GM23338 (cell line): Measurements from ENCODE around the gene VTCN1. TPM values are rescaled to one million over a fixed set of nuclear protein-coding genes. Genes with fewer than 3 reads are reported as not detected.

Source experiments
- ATAC-seq: fragments of 200-7000 bp; cut with Tn5 transposase; 3 replicates; pipeline ENCODE4 v1.9.1; 2020
- DNase-seq: peaks from one replicate; pipeline ENCODE4 v3.0.0-alpha.2; 2015; ENCODE audit warnings: low spot score
- H2AFZ ChIP-seq: fragments of 200-600 bp; sonication (generic); 2 replicates; pipeline ENCODE4 v1.8.0; 2016; ENCODE audit warnings: antibody characterized with exemption, mild to moderate bottlenecking, moderate library complexity
- H3F3A ChIP-seq: fragments of 200-600 bp; sonication (generic); replicated peaks from 2 replicates; pipeline ENCODE4 v1.8.0; 2017; ENCODE audit warnings: antibody characterized with exemption, mixed run types, low read depth
- H3K27ac ChIP-seq: fragments of 200-600 bp; sonication (generic); 2 replicates; pipeline ENCODE4 v1.6.1; 2016; ENCODE audit warnings: low read depth
- H3K27me3 ChIP-seq: fragments of 200-600 bp; sonication (generic); 2 replicates; pipeline ENCODE4 v1.8.0; 2016; ENCODE audit warnings: mild to moderate bottlenecking, mixed run types, moderate library complexity; ENCODE audit not compliant: insufficient read depth
- H3K36me3 ChIP-seq: fragments of 200-600 bp; sonication (generic); 2 replicates; pipeline ENCODE4 v1.8.0; 2016; ENCODE audit warnings: mild to moderate bottlenecking; ENCODE audit not compliant: insufficient read depth
- H3K4me1 ChIP-seq: fragments of 200-600 bp; sonication (generic); 2 replicates; pipeline ENCODE4 v1.8.0; 2016; ENCODE audit warnings: mild to moderate bottlenecking, moderate library complexity; ENCODE audit not compliant: insufficient read depth
- H3K4me2 ChIP-seq: fragments of 200-600 bp; sonication (generic); 2 replicates; pipeline ENCODE4 v1.7.1; 2017; ENCODE audit warnings: mixed run types
- H3K4me3 ChIP-seq: fragments of 200-600 bp; sonication (generic); 2 replicates; pipeline ENCODE4 v1.6.1; 2016; ENCODE audit warnings: mixed run types
- H3K79me2 ChIP-seq: fragments of 200-600 bp; sonication (generic); replicated peaks from 2 replicates; pipeline ENCODE4 v1.8.0; 2017; ENCODE audit warnings: mild to moderate bottlenecking; ENCODE audit not compliant: insufficient read depth
- H3K9me2 ChIP-seq: fragments of 200-600 bp; sonication (generic); 2 replicates; pipeline ENCODE4 v1.8.0; 2017; ENCODE audit not compliant: insufficient read depth
- H4K20me1 ChIP-seq: fragments of 200-600 bp; sonication (generic); replicated peaks from 2 replicates; pipeline ENCODE4 v1.8.0; 2017; ENCODE audit warnings: mild to moderate bottlenecking; ENCODE audit not compliant: insufficient read depth
- H3K27ac Mint-ChIP-seq: 2 replicates; pipeline ENCODE4 v1.8.0; 2020; ENCODE audit warnings: inconsistent platforms, mild to moderate bottlenecking, moderate library complexity, mixed read lengths
- H3K27me3 Mint-ChIP-seq: 3 replicates; pipeline ENCODE4 v1.8.0; 2022; ENCODE audit warnings: low read depth, mild to moderate bottlenecking, moderate library complexity, mixed read lengths, inconsistent platforms; ENCODE audit not compliant: insufficient read depth, poor library complexity
- H3K36me3 Mint-ChIP-seq: 3 replicates; pipeline ENCODE4 v1.8.0; 2021; ENCODE audit warnings: low read depth, mild to moderate bottlenecking, inconsistent platforms, moderate library complexity, mixed read lengths
- H3K4me1 Mint-ChIP-seq: 3 replicates; pipeline ENCODE4 v1.8.0; 2020; ENCODE audit warnings: mild to moderate bottlenecking, inconsistent platforms, mixed read lengths
- H3K4me3 Mint-ChIP-seq: 3 replicates; pipeline ENCODE4 v1.8.0; 2021; ENCODE audit warnings: moderate library complexity, mild to moderate bottlenecking, inconsistent platforms, mixed read lengths
- H3K9me3 Mint-ChIP-seq: 3 replicates; pipeline ENCODE4 v1.8.0; 2020; ENCODE audit warnings: moderate library complexity, mild to moderate bottlenecking, inconsistent platforms, mixed read lengths
- CREB1 ChIP-seq: fragments of 250-450 bp; sonication (Bioruptor Pico); IDR thresholded peaks from 2 replicates; pipeline ENCODE4 v1.5.0; 2020; ENCODE audit warnings: low read depth, mild to moderate bottlenecking, moderate library complexity
- EZH2 ChIP-seq: fragments of 200-600 bp; sonication (generic); IDR thresholded peaks from one replicate; pipeline ENCODE4 v1.8.0; 2017; ENCODE audit warnings: antibody characterized with exemption, mild to moderate bottlenecking, low read depth; ENCODE audit not compliant: unreplicated experiment
- NANOG ChIP-seq: IDR thresholded peaks from 2 replicates; pipeline ENCODE4 v1.6.1; 2016; ENCODE audit warnings: antibody characterized with exemption, borderline replicate concordance
- POLR2AphosphoS5 ChIP-seq: IDR thresholded peaks from 2 replicates; pipeline ENCODE4 v1.6.1; 2016; ENCODE audit warnings: antibody characterized with exemption, low read depth
- ZNF114 ChIP-seq: fragments of 250-450 bp; sonication (Bioruptor Pico); IDR thresholded peaks from 2 replicates; pipeline ENCODE4 v1.5.0; 2020; ENCODE audit warnings: mild to moderate bottlenecking, moderate library complexity
- ZNF331 ChIP-seq: fragments of 250-450 bp; sonication (Bioruptor Pico); IDR thresholded peaks from 2 replicates; pipeline ENCODE4 v1.5.0; 2020; ENCODE audit warnings: low read depth, mild to moderate bottlenecking, moderate library complexity
- polyA plus RNA-seq: library from polyadenylated mRNA; unstranded; fragments of >200 nt; fragmentation: Nextera tagmentation; extraction: Ambion mirVana; gene quantifications from 2 replicates; pipeline ENCODE4 v1.2.1, GENCODE V29; 2016
- total RNA-seq: library from RNA; depleted of rRNA; stranded (reverse); fragments of >200 nt; shearing (Covaris generic); gene quantifications from 2 replicates; pipeline ENCODE4 v1.2.3, GENCODE V29; 2014
- TF ChIP-seq, protein P1 (sequence below): fragments of 250-450 bp; sonication (Bioruptor Pico); IDR thresholded peaks from 2 replicates; pipeline ENCODE4 v1.5.0; 2020; ENCODE audit warnings: mild to moderate bottlenecking, moderate library complexity
- TF ChIP-seq, protein P2 (sequence below): IDR thresholded peaks from 2 replicates; pipeline ENCODE4 v1.6.1; 2016; ENCODE audit warnings: antibody characterized with exemption

The VTCN1 gene
- total and polyA plus RNA-seq, 2 experiments from 2014 or later, result not detected

DNA sequence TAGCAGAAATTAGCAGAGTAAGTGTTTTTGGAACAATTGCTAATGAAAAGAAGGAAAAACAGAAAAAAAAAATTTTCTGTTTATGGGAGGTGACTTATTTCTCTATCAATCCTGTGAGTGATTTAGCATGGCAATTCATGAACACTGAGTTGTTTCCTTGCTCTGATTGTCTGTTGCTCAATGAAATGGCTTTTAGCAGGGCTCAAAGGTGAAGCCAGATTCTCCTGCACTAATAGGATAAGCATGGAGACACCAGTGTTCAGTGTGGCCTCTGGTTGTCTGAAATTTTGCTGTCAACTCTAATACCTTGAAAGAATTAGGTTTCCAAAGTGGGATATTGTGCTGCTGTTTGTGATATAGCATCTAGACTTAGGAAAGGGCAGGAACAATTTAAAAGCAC lies 105.0 kb downstream of the VTCN1 start (continued):
- TF ChIP-seq, protein P1, sequence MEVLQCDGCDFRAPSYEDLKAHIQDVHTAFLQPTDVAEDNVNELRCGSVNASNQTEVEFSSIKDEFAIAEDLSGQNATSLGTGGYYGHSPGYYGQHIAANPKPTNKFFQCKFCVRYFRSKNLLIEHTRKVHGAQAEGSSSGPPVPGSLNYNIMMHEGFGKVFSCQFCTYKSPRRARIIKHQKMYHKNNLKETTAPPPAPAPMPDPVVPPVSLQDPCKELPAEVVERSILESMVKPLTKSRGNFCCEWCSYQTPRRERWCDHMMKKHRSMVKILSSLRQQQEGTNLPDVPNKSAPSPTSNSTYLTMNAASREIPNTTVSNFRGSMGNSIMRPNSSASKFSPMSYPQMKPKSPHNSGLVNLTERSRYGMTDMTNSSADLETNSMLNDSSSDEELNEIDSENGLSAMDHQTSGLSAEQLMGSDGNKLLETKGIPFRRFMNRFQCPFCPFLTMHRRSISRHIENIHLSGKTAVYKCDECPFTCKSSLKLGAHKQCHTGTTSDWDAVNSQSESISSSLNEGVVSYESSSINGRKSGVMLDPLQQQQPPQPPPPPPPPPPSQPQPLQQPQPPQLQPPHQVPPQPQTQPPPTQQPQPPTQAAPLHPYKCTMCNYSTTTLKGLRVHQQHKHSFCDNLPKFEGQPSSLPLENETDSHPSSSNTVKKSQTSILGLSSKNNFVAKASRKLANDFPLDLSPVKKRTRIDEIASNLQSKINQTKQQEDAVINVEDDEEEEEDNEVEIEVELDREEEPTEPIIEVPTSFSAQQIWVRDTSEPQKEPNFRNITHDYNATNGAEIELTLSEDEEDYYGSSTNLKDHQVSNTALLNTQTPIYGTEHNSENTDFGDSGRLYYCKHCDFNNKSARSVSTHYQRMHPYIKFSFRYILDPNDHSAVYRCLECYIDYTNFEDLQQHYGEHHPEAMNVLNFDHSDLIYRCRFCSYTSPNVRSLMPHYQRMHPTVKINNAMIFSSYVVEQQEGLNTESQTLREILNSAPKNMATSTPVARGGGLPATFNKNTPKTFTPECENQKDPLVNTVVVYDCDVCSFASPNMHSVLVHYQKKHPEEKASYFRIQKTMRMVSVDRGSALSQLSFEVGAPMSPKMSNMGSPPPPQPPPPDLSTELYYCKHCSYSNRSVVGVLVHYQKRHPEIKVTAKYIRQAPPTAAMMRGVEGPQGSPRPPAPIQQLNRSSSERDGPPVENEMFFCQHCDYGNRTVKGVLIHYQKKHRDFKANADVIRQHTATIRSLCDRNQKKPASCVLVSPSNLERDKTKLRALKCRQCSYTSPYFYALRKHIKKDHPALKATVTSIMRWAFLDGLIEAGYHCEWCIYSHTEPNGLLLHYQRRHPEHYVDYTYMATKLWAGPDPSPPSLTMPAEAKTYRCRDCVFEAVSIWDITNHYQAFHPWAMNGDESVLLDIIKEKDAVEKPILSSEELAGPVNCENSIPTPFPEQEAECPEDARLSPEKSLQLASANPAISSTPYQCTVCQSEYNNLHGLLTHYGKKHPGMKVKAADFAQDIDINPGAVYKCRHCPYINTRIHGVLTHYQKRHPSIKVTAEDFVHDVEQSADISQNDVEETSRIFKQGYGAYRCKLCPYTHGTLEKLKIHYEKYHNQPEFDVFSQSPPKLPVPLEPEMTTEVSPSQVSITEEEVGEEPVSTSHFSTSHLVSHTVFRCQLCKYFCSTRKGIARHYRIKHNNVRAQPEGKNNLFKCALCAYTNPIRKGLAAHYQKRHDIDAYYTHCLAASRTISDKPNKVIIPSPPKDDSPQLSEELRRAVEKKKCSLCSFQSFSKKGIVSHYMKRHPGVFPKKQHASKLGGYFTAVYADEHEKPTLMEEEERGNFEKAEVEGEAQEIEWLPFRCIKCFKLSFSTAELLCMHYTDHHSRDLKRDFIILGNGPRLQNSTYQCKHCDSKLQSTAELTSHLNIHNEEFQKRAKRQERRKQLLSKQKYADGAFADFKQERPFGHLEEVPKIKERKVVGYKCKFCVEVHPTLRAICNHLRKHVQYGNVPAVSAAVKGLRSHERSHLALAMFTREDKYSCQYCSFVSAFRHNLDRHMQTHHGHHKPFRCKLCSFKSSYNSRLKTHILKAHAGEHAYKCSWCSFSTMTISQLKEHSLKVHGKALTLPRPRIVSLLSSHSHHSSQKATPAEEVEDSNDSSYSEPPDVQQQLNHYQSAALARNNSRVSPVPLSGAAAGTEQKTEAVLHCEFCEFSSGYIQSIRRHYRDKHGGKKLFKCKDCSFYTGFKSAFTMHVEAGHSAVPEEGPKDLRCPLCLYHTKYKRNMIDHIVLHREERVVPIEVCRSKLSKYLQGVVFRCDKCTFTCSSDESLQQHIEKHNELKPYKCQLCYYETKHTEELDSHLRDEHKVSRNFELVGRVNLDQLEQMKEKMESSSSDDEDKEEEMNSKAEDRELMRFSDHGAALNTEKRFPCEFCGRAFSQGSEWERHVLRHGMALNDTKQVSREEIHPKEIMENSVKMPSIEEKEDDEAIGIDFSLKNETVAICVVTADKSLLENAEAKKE (CRISPR knock-in tag), result no peak
- TF ChIP-seq ZNF331 (CRISPR knock-in tag) (no peak), POLR2AphosphoS5 (no peak), NANOG (no peak)

DNA sequence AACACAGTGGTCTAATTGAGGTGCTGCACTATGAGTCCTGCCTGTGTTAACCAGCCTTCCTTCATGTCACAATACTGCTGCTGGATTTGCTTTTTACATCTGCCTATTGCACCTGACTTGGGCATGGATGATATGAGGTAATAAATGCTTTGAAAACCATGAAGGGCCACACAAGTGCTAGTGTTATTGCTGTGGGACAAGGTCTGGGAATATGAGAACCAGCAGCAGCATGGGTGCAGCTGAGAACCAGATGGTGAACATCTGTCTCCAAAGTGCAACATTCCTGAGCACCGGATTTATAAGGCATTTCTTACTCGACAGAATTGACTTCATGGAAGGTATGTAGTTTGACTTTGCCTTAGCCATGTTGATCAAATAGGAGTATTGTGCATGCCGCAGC lies 105.7 kb downstream of the VTCN1 start:
- H3K27me3 ChIP-seq, result no peaks in the 10 kb centered on the region
- H3F3A ChIP-seq, result no peaks in the 10 kb centered on the region; the same call in 1 of the 2 replicates
- H3K9me2 ChIP-seq, result no peaks in the 10 kb centered on the region
- no peaks in the 10 kb centered on the region for H3K79me2 ChIP-seq
- no peak overlapping the region for H2AFZ ChIP-seq
- no peaks in the 10 kb centered on the region for H3K4me1 ChIP-seq
- H3K27ac ChIP-seq, result no peak overlapping the region
- Mint-ChIP-seq H3K4me1 (no peaks in the 10 kb centered on the region), H3K27ac (no peak overlapping the region), H3K4me3 (no peak overlapping the region), H3K27me3 (peaks cover 4% of the 10 kb centered on the region), H3K9me3 (no peaks in the 10 kb centered on the region), H3K36me3 (peaks cover 71% of the 10 kb centered on the region)
- H4K20me1 ChIP-seq, result no peaks in the 10 kb centered on the region; the same call in 1 of the 2 replicates
- DNase-seq, result no peak
- ATAC-seq, result no peak
- H3K4me3 ChIP-seq, result no peak overlapping the region
- H3K4me2 ChIP-seq, result no peak overlapping the region
- H3K36me3 ChIP-seq, result peaks cover 54% of the 10 kb centered on the region
- TF ChIP-seq EZH2, result no peak
- no peak for TF ChIP-seq POLR2AphosphoS5
- TF ChIP-seq NANOG, result no peak
- TF ChIP-seq, protein P1 (CRISPR knock-in tag), result no peak
- no peak for TF ChIP-seq ZNF114 (CRISPR knock-in tag)
- no peak for TF ChIP-seq CREB1 (CRISPR knock-in tag)
- TF ChIP-seq, protein P2, sequence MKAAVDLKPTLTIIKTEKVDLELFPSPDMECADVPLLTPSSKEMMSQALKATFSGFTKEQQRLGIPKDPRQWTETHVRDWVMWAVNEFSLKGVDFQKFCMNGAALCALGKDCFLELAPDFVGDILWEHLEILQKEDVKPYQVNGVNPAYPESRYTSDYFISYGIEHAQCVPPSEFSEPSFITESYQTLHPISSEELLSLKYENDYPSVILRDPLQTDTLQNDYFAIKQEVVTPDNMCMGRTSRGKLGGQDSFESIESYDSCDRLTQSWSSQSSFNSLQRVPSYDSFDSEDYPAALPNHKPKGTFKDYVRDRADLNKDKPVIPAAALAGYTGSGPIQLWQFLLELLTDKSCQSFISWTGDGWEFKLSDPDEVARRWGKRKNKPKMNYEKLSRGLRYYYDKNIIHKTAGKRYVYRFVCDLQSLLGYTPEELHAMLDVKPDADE, result no peak
